KMS-11 (cell line): Measurements from ENCODE around the gene PDK3.

ENCODE experiments used
- H2AFZ ChIP-seq: fragments of 200-600 bp; sonication (generic); 2 replicates; pipeline ENCODE4 v1.6.1; 2016; ENCODE audit warnings: antibody characterized with exemption, mixed run types, low read depth
- H3K27ac ChIP-seq: fragments of 200-600 bp; sonication (generic); 2 replicates; pipeline ENCODE4 v1.6.1; 2016; ENCODE audit warnings: mild to moderate bottlenecking, mixed run types
- H3K27me3 ChIP-seq: fragments of 200-600 bp; sonication (generic); 2 replicates; pipeline ENCODE4 v1.6.1; 2017; ENCODE audit warnings: mild to moderate bottlenecking, low read depth, mixed run types, moderate library complexity; ENCODE audit not compliant: insufficient read depth
- H3K36me3 ChIP-seq: fragments of 200-600 bp; sonication (generic); 2 replicates; pipeline ENCODE4 v1.6.1; 2017; ENCODE audit warnings: mild to moderate bottlenecking, mixed run types; ENCODE audit not compliant: insufficient read depth
- H3K4me1 ChIP-seq: fragments of 200-600 bp; sonication (generic); 2 replicates; pipeline ENCODE4 v1.6.1; 2016; ENCODE audit warnings: mild to moderate bottlenecking, low read depth, mixed run types; ENCODE audit not compliant: poor library complexity, severe bottlenecking
- H3K4me2 ChIP-seq: fragments of 200-600 bp; sonication (generic); 2 replicates; pipeline ENCODE4 v1.7.0; 2016; ENCODE audit warnings: mild to moderate bottlenecking, mixed run types
- H3K4me3 ChIP-seq: fragments of 200-600 bp; sonication (generic); IDR thresholded peaks from 2 replicates; pipeline ENCODE4 v1.6.1; 2017; ENCODE audit warnings: low read depth, low read length, mixed read lengths; ENCODE audit not compliant: insufficient read depth
- H3K79me2 ChIP-seq: fragments of 200-600 bp; sonication (generic); 2 replicates; pipeline ENCODE4 v1.6.1; 2016; ENCODE audit warnings: low read depth, mixed run types; ENCODE audit not compliant: insufficient read depth
- H3K9ac ChIP-seq: fragments of 200-600 bp; sonication (generic); 2 replicates; pipeline ENCODE4 v1.6.1; 2016; ENCODE audit warnings: mild to moderate bottlenecking, mixed run types
- H4K20me1 ChIP-seq: fragments of 200-600 bp; sonication (generic); 2 replicates; pipeline ENCODE4 v1.6.1; 2016; ENCODE audit warnings: mild to moderate bottlenecking, mixed run types; ENCODE audit not compliant: insufficient read depth
- CTCF ChIP-seq: fragments of 200-600 bp; sonication (generic); conservative IDR thresholded peaks from 2 replicates; pipeline ENCODE4 v1.6.1; 2017; ENCODE audit warnings: low read depth, mild to moderate bottlenecking, antibody characterized with exemption, low read length, moderate library complexity, mixed read lengths

The PDK3 gene

GRCh38 chrX:24526616-24527015, 61.5 kb downstream of the PDK3 start:
- Histone ChIP-seq H3K4me2 (no peak overlapping the region), H3K9ac (no peak overlapping the region), H4K20me1 (no peaks in the 10 kb centered on the region), H3K79me2 (no peaks in the 10 kb centered on the region), H3K36me3 (no peaks in the 10 kb centered on the region), H3K4me1 (no peaks in the 10 kb centered on the region), H3K27me3 (no peaks in the 10 kb centered on the region), H3K27ac (no peak overlapping the region), H2AFZ (no peak overlapping the region), H3K4me3 (no peak overlapping the region)
- TF ChIP-seq CTCF, result no peak

- Histone ChIP-seq H3K9ac (no peak overlapping the region), H2AFZ (no peak overlapping the region), H3K27ac (no peak overlapping the region), H3K36me3 (no peaks in the 10 kb centered on the region), H3K79me2 (no peaks in the 10 kb centered on the region), H3K4me3 (no peak overlapping the region), H3K4me1 (no peaks in the 10 kb centered on the region), H3K4me2 (no peak overlapping the region), H4K20me1 (no peaks in the 10 kb centered on the region), H3K27me3 (no peaks in the 10 kb centered on the region)
- TF ChIP-seq CTCF, result no peak
Measured at GRCh38 chrX:24528605-24529004, 63.5 kb downstream of the PDK3 start.

- no peak overlapping the region for H2AFZ ChIP-seq
- no peak overlapping the region for H3K4me3 ChIP-seq
- H3K27ac ChIP-seq, result no peak overlapping the region
- H3K27me3 ChIP-seq, result no peaks in the 10 kb centered on the region
- no peaks in the 10 kb centered on the region for H3K79me2 ChIP-seq
- no peaks in the 10 kb centered on the region for H3K4me1 ChIP-seq
- no peaks in the 10 kb centered on the region for H4K20me1 ChIP-seq
- H3K4me2 ChIP-seq, result no peak overlapping the region
- H3K36me3 ChIP-seq, result no peaks in the 10 kb centered on the region
- no peak for TF ChIP-seq CTCF
- H3K9ac ChIP-seq, result no peak overlapping the region
Measured at GRCh38 chrX:24536551-24536950, 71.5 kb downstream of the PDK3 start.

- Histone ChIP-seq H3K27me3 (no peaks in the 10 kb centered on the region), H3K27ac (no peak overlapping the region), H3K4me2 (no peak overlapping the region), H2AFZ (no peak overlapping the region), H3K4me3 (no peak overlapping the region), H3K36me3 (no peaks in the 10 kb centered on the region), H4K20me1 (no peaks in the 10 kb centered on the region), H3K9ac (no peak overlapping the region), H3K4me1 (no peaks in the 10 kb centered on the region), H3K79me2 (no peaks in the 10 kb centered on the region)
- TF ChIP-seq CTCF, result no peak
Measured at GRCh38 chrX:24542756-24543155, 77.7 kb downstream of the PDK3 start.

GRCh38 chrX:24547961-24548360, 82.9 kb downstream of the PDK3 start:
- H3K4me1 ChIP-seq, result no peaks in the 10 kb centered on the region
- H4K20me1 ChIP-seq, result no peaks in the 10 kb centered on the region
- H3K36me3 ChIP-seq, result no peaks in the 10 kb centered on the region
- no peak overlapping the region for H2AFZ ChIP-seq
- H3K4me3 ChIP-seq, result no peak overlapping the region
- TF ChIP-seq CTCF, result no peak
- no peak overlapping the region for H3K27ac ChIP-seq
- no peak overlapping the region for H3K9ac ChIP-seq
- H3K27me3 ChIP-seq, result no peaks in the 10 kb centered on the region
- H3K4me2 ChIP-seq, result no peak overlapping the region
- no peaks in the 10 kb centered on the region for H3K79me2 ChIP-seq
